Measurements from ENCODE around the gene NFKB1. TPM values are rescaled to one million over a fixed set of nuclear protein-coding genes. Genes with fewer than 3 reads are reported as not detected.
A peak's percentile ranks its signal among the peaks of the same experiment; 100 is the strongest.

The NFKB1 gene
- total and polyA plus RNA-seq, 12 donors = 8.2 to 49.1 (median 33.9) TPM

DNA sequence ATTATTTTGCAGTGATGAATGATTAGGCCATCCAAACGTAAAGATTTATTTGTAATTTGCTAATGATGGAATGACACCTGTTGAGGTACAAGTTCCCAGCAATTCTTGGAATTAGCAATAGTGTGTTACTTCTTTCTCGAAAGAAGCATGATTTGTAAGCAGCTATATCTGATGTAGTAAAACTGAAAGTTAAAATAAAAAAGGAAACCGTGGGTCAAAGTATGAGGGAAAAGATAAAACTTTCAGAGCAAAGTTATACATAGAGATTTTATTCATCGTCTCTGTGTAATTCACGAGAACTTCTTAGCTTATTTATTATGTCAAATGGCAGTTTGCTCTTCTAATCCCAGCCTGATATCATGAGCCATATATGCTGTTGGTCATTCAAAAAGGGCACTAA lies 59.0 kb downstream of the NFKB1 start:
- Histone ChIP-seq H3K4me3 (peak overlapping the region in 1 of 4 donors; percentile 28), H3K36me3 (replicated peaks in 1 of 2) (no peaks in the 10 kb centered on the region), H3K9me3 (replicated peaks in 1 of 3) (no peaks in the 10 kb centered on the region), H3K27me3 (no peaks in the 10 kb centered on the region), H3K4me1 (replicated peaks in 1 of 2) (peaks cover 17 to 25% of the 10 kb centered on the region in 2 donors), H3K27ac (peak overlapping the region in 4 of 5 donors; percentile 5 to 72 (median 62))
- no peak for DNase-seq
- no peak for TF ChIP-seq POLR2A (IDR thresholded peaks at IDR 0.05)
- TF ChIP-seq, protein P1, sequence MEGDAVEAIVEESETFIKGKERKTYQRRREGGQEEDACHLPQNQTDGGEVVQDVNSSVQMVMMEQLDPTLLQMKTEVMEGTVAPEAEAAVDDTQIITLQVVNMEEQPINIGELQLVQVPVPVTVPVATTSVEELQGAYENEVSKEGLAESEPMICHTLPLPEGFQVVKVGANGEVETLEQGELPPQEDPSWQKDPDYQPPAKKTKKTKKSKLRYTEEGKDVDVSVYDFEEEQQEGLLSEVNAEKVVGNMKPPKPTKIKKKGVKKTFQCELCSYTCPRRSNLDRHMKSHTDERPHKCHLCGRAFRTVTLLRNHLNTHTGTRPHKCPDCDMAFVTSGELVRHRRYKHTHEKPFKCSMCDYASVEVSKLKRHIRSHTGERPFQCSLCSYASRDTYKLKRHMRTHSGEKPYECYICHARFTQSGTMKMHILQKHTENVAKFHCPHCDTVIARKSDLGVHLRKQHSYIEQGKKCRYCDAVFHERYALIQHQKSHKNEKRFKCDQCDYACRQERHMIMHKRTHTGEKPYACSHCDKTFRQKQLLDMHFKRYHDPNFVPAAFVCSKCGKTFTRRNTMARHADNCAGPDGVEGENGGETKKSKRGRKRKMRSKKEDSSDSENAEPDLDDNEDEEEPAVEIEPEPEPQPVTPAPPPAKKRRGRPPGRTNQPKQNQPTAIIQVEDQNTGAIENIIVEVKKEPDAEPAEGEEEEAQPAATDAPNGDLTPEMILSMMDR (IDR thresholded peaks at IDR 0.05) = no peak
- WGBS, 4 donors = 9 to 23% (median 11%) methylated on average over 5 of the region's 5 CpGs
- intact Hi-C loops (cut with DNase I) = no loop called here

DNA sequence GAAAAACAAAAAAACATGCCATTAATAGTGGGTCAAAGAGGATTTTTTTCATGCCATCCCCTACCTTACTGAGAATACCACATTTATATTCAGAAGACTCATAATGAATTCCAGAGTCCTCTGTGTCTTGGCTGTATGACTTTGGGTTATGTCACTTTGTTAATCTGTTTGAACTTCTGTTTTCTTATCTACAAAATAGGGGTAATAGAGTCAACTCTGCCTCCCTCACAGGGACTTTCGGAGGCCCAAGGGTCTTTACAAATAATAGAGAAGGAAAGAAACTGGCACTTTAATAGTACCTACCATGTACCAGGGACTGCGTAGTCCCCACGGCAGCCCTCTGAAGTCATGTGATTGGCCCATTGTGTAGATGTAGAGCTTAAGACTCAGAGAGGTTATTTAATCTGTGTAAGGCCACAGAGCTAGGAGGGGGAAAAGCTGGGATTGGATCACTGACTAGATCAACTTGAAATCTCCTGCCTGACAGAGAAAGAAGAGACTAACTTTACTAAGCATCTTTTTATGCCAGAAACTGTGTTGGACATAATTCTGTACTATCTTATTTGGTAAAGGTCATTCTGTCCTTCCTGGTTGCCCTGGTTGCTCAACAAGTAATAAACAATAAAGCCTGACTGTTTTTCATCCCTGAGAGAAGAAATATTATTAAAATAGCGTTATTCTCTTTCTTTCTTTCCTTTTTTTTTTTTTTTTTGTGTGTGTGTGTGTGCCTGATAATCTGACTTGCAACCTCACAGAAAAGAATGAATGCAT lies 59.6 kb downstream of the NFKB1 start:
- TF ChIP-seq, protein P1 (IDR thresholded peaks at IDR 0.05) = no peak
- TF ChIP-seq POLR2A (IDR thresholded peaks at IDR 0.05) = no peak
- WGBS, 4 donors = 43 to 51% (median 48%) methylated on average over 4 of the region's 4 CpGs

DNA sequence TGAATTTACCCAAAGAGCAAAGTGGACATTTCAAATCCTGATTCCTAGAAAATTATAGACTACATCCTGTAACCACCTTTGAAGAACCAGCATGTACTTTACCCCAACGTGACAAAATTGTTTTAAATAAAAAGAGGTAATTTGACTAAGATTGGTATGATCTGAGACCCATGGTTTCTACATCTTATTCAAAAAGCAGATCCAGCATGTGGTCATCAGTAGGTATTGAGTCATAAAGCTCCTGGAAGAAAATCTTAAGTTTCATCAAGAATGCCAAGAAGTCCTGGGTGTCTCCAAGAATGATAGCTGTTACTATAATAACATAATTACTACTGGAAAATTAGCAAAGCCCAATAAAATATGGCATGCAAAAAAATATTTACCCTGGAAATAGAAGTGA lies 61.8 kb downstream of the NFKB1 start:
- intact Hi-C loops (cut with DNase I) = no loop called here
- WGBS, 4 donors = 83 to 94% (median 87%) methylated on average over 1 of the region's 1 CpG

More for the DNA sequence above, 59.6 kb downstream of the NFKB1 start:
- intact Hi-C loops (cut with DNase I) = no loop called here
- Histone ChIP-seq H3K4me3 (peak overlapping the region in 1 of 4 donors; percentile 28), H3K9me3 (replicated peaks in 1 of 3) (no peaks in the 10 kb centered on the region), H3K4me1 (replicated peaks in 1 of 2) (peaks cover 17 to 25% of the 10 kb centered on the region in 2 donors), H3K27me3 (no peaks in the 10 kb centered on the region), H3K36me3 (replicated peaks in 1 of 2) (no peaks in the 10 kb centered on the region), H3K27ac (peak overlapping the region in 4 of 5 donors; percentile 18 to 72 (median 62))
- peak in 3 of 7 donors; percentile 15 to 33 (median 18) for DNase-seq

DNA sequence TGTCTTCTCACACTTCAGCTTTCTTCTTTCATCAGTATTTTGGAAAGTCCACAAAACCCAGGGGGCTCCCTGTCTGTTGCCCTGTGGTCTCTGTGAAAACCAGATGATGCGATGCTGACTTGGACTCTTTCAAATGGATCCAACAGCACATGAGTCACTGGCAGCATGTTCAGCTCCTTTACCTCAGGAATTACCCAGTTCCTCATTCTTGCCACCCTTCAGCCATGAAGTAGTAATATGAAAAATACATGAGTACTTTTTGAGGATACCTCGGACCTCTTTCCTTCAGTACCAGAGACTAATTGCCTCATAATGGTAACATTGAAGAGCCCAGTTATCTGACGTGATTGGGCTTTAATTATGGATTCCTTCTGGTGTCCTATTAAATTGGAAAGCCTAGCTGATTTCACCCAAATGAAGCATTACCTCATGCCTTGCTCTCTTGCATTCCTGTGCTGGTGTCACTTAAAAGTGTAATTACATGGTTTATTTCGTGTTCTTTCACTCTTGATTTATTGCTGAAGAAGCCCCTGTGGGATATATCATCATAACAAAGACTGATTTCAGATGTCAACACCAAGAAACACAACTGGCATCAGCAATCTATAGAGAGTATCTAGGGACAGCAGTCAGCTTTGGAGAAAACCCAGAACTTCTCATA lies 63.4 kb downstream of the NFKB1 start:
- Histone ChIP-seq H3K36me3 (replicated peaks in 1 of 2) (no peaks in the 10 kb centered on the region), H3K9me3 (replicated peaks in 1 of 3) (peaks cover 0 to 1% (median 0%) of the 10 kb centered on the region in 3 donors), H3K27me3 (no peaks in the 10 kb centered on the region), H3K4me3 (no peak overlapping the region), H3K4me1 (replicated peaks in 1 of 2) (peaks cover 20 to 26% of the 10 kb centered on the region in 2 donors), H3K27ac (no peak overlapping the region)
- TF ChIP-seq, protein P1 (IDR thresholded peaks at IDR 0.05) = no peak
- TF ChIP-seq POLR2A (IDR thresholded peaks at IDR 0.05) = no peak
- intact Hi-C loops (cut with DNase I) = no loop called here
- no peak for DNase-seq
- 78 to 92% (median 82%) methylated on average over 4 of the region's 4 CpGs for WGBS, 4 donors

More for the DNA sequence above, 61.8 kb downstream of the NFKB1 start:
- H3K27ac ChIP-seq = no peak overlapping the region
- DNase-seq = no peak
- H3K9me3 ChIP-seq (replicated peaks in 1 of 3) = no peaks in the 10 kb centered on the region
- no peaks in the 10 kb centered on the region for H3K36me3 ChIP-seq (replicated peaks in 1 of 2)
- H3K4me3 ChIP-seq = no peak overlapping the region
- H3K27me3 ChIP-seq = no peaks in the 10 kb centered on the region
- H3K4me1 ChIP-seq (replicated peaks in 1 of 2) = peaks cover 17 to 29% of the 10 kb centered on the region in 2 donors
- TF ChIP-seq, protein P1 (IDR thresholded peaks at IDR 0.05) = no peak
- TF ChIP-seq POLR2A (IDR thresholded peaks at IDR 0.05) = no peak

Measured in adrenal gland (tissue), 12 donors.